ENCODE results near the gene AP3D1. TPM values are rescaled to one million over a fixed set of nuclear protein-coding genes. Genes with fewer than 3 reads are reported as not detected.

The AP3D1 gene
- total RNA-seq, 2 donors from 2014 or later, result 82.2 to 86.0 TPM

DNA sequence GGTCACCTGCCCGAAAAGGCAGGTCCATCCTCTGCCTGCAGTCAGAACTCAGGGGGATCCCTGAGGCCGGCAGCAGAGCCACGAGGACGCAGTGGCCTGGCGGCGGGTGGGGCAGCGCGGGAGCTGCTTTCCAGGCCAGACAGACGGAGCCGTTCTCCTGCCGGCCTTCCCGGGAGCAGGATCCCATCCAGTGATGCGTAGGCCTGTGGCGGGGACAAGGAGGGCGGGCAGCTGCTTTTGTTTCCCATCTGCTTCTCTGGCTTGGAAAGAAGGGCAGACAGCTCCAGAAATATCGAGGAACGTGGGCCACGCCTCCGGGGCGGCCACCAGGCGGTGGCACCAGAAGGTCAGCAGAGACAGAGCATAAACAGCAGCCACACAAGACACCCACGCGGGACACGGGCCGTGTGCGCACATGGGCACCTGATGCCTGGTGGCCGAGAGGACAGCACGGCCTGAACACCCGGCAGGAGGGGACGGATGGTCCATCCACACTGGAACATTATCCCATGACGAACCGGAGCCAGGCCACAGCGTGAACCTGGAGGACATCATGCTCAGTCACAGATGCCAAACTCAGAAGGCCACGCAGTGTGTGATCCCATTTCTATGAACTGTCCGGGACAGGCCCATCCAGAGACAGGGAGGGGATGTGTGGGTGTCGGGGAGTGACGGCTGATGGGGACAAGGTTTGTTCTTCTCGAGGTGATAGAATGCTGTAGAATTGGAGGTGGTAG, 86.4 kb downstream of the AP3D1 start:
- H3K4me3 Mint-ChIP-seq, result no peak overlapping the region
- H3K36me3 Mint-ChIP-seq (ENCODE audit: low read depth), result no peaks in the 10 kb centered on the region
- no peak overlapping the region for H3K27ac Mint-ChIP-seq
- DNase-seq (no peak), ATAC-seq (no peak)
- peaks cover 22% of the 10 kb centered on the region for H3K4me1 Mint-ChIP-seq
- H3K9me3 ChIP-seq (ENCODE audit: control insufficient read depth, low read length, poor library complexity, severe bottlenecking), result no peaks in the 10 kb centered on the region
- H3K27me3 Mint-ChIP-seq, result no peaks in the 10 kb centered on the region

DNA sequence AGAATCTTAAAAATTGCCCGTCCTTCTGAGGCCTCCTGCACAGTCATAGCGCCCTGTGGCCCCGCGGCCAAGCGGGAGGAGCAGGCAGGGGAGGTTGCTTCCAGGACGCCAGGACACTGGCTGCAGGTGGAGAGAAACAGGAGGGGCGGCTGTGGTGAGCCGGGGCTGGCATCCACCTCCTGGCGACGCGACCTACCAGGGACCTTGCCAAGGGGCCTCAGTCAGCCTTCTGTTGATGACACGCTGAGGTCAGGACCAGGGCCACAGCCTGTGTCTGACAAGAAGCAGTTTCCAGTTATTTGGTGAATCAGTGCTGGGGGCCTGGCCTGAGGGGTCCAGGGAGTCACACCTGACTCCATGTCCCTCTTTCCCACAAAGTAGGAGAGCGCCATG, 87.0 kb downstream of the AP3D1 start:
- H3K36me3 Mint-ChIP-seq (ENCODE audit: low read depth), result no peaks in the 10 kb centered on the region
- no peak for ATAC-seq
- H3K27ac Mint-ChIP-seq, result no peak overlapping the region
- DNase-seq, result no peak
- H3K9me3 ChIP-seq (ENCODE audit: control insufficient read depth, low read length, poor library complexity, severe bottlenecking), result no peaks in the 10 kb centered on the region
- no peak overlapping the region for H3K4me3 Mint-ChIP-seq
- no peaks in the 10 kb centered on the region for H3K27me3 Mint-ChIP-seq
- H3K4me1 Mint-ChIP-seq, result peaks cover 18% of the 10 kb centered on the region

DNA sequence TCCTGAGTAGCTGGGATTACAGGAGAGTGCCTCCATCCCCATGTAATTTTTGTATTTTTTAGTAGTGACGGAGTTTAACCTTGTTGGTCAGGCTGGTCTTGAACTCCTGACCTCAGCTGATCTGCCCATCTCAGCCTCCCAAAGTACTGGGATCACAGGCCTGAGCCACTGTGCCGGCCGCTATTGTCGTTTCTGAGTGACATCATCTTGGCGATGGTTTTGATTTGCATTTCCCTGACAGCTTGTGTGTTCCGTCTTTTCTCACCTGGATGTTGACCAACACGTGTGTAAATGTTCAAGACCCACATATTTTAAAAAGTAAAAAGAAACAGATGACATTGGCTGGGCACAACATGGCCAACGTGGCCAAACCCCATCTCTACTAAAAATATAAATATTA, 87.5 kb downstream of the AP3D1 start:
- no peaks in the 10 kb centered on the region for H3K36me3 Mint-ChIP-seq (ENCODE audit: low read depth)
- no peaks in the 10 kb centered on the region for H3K27me3 Mint-ChIP-seq
- peaks cover 20% of the 10 kb centered on the region for H3K4me1 Mint-ChIP-seq
- DNase-seq, result no peak
- no peak for ATAC-seq
- H3K27ac Mint-ChIP-seq, result no peak overlapping the region
- no peaks in the 10 kb centered on the region for H3K9me3 ChIP-seq (ENCODE audit: control insufficient read depth, low read length, poor library complexity, severe bottlenecking)
- H3K4me3 Mint-ChIP-seq, result no peak overlapping the region

DNA sequence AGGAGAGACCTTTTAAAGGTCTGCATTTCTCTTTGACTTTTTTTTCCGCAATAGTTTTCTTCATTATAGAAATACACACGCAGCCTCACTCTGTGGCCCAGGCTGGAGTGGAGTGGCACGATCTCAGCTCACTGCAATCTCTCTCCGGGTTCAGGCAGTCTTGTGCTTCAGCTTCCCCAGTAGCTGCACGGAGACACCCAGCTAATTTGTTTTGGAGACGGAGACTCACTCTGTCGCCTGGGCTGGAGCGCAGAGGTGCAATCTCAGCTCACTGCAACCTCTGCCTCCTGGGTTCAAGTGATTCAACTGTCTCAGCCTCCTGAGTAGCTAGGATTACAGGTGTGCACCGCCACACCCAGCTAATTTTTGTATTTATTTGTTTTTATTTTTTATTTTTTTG, 88.6 kb downstream of the AP3D1 start:
- Mint-ChIP-seq H3K27ac (peak overlapping the region; percentile 80), H3K4me3 (peak overlapping the region; percentile 91), H3K4me1 (peaks cover 24% of the 10 kb centered on the region)

DNA sequence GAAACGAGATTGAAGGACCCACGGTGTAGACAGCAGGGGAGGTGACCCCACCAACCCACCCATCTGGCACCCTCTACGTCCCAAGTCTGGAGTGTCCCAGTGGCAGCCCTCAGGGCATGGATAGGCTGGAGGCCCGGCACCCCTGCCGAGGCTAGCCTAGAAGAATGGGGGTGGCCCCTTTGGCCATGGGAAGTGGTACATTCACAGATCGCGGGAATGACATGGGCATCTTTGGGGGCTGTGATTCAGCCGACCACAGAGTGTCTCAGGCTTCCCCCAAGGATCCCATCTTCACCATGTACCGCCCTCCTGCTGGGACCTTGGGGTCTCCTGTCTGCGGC, 89.0 kb downstream of the AP3D1 start:
- peak overlapping the region; percentile 91 for H3K4me3 Mint-ChIP-seq
- DNase-seq (no peak), ATAC-seq (no peak)
- H3K27ac Mint-ChIP-seq, result peak overlapping the region; percentile 80
- no peaks in the 10 kb centered on the region for H3K36me3 Mint-ChIP-seq (ENCODE audit: low read depth)
- no peaks in the 10 kb centered on the region for H3K27me3 Mint-ChIP-seq
- no peaks in the 10 kb centered on the region for H3K9me3 ChIP-seq (ENCODE audit: control insufficient read depth, low read length, poor library complexity, severe bottlenecking)
- peaks cover 24% of the 10 kb centered on the region for H3K4me1 Mint-ChIP-seq

More for the DNA sequence above, 88.6 kb downstream of the AP3D1 start:
- no peaks in the 10 kb centered on the region for H3K27me3 Mint-ChIP-seq
- DNase-seq, result no peak
- ATAC-seq, result no peak
- no peaks in the 10 kb centered on the region for H3K36me3 Mint-ChIP-seq (ENCODE audit: low read depth)
- no peaks in the 10 kb centered on the region for H3K9me3 ChIP-seq (ENCODE audit: control insufficient read depth, low read length, poor library complexity, severe bottlenecking)

DNA sequence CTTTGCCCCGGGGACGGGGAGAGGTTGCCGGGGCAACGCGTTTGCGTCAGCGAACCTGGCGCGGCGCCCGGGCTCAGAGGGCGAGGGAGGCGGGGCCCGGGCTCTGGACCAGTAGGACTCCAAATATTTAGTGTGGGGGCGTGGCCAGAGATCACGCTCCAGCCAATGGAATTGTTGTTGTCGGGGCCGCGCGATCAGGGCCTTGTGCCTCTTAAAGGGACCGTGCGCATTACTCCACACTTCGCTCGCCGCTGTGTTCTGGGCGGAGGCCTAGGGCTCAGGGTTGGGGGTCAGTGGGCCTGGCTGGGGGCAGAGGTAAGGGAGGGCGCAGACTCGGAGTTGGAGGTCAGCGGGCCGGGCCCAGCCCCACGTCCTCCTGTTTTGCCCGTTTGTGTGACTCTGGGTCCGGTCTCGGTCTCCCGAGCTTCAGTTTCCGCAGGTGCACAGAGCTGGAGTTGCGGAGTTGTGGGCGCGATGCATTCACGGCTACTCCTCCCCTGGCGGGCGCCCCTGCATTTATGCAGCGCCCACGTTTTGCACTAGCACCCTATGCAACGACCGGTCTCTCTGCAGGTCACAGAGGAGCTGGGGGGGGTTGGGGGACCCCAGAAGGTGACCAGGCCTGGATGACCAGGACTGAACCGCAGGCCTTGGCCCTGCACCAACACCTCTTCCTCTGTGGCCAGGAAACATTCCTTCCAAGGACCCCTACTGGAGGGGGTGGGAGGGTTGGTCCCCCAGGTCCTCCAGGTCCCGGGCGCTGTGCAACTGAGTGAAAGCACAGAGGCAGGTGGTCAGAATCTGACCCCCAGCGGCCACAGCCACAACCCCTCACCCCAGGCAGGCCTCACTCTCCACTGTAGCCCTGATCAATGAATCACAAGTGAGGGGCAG, 89.6 kb downstream of the AP3D1 start:
- H3K4me1 Mint-ChIP-seq, result peaks cover 26% of the 10 kb centered on the region
- DNase-seq (peak; percentile 100), ATAC-seq (peak; percentile 92)
- H3K4me3 Mint-ChIP-seq, result peak overlapping the region; percentile 91
- no peaks in the 10 kb centered on the region for H3K27me3 Mint-ChIP-seq
- H3K9me3 ChIP-seq (ENCODE audit: control insufficient read depth, low read length, poor library complexity, severe bottlenecking), result no peaks in the 10 kb centered on the region
- peak overlapping the region; percentile 80 for H3K27ac Mint-ChIP-seq
- H3K36me3 Mint-ChIP-seq (ENCODE audit: low read depth), result no peaks in the 10 kb centered on the region

DNA sequence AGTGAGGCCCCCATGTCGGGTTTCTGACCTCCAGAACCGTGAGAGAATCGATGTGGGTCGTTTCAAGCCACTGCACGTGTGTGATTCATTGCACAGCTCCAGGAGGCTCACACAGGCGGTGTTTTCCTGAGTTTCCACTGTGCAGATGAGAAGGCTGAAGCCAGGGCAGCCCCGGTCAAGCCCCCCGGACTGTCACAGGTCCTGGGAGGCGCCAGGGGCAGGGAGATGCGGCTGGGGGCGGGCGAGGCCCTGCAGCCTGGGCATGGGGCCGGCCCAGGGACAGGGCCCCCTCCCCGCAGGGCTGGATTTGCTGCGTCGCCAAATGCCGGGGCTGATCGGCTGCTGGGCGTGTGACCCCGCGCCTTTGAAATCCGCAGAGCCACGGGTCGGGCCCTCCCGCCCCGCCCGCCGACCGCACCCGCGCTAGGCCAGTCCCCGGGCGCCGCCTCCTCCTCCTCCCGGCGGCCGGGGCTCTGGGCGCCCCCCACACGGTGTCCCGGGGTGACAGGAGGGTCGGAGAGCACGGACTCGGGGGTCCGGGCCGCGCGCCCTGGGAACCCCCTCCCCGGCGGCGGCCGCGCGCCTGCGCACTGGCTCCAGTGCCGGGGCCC, 90.4 kb downstream of the AP3D1 start:
- Mint-ChIP-seq H3K27ac (peak overlapping the region; percentile 99), H3K27me3 (no peaks in the 10 kb centered on the region), H3K4me1 (peaks cover 29% of the 10 kb centered on the region), H3K4me3 (peak overlapping the region; percentile 91), H3K36me3 (ENCODE audit: low read depth) (no peaks in the 10 kb centered on the region)
- no peaks in the 10 kb centered on the region for H3K9me3 ChIP-seq (ENCODE audit: control insufficient read depth, low read length, poor library complexity, severe bottlenecking)
- ATAC-seq, result peak; percentile 64
- no peak for DNase-seq

DNA sequence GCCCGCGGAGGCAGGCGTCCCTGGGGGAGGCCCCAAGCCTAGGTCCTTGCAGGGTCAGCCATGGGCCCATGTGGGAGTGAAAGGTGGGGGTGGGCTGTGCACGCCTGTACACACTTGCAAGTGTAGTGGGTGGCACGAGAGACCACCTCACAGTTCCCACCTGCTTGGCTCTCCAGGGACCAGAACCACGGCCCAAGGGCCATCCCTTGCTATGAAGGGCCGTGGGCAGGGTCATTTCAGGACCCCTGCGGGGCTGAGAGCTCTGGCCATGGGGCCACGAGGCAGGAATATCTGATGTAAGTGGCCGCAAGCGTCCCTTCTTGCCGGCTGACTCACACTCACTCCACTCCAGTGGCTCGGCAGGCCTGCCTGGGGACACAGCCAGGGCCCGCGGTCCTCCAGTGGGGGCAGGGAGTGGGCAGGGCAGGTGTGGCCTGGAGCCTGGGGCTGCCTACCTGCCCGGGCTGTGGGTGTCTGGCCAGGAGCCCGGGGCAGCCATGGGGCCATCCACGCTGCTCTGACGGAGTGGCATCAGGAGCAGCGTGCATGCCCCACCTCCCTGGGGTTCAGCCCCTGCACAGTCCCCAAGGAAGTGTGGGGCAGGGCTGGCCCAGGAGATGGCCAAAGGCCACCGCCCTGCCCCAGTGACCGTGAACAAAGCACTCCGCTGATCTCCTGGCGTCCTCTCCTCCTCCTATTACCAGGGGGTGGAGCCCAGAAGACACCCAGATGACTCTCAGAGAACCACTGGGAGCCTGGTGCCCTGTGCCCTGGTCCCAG, 91.8 kb downstream of the AP3D1 start:
- Mint-ChIP-seq H3K36me3 (ENCODE audit: low read depth) (no peaks in the 10 kb centered on the region), H3K4me1 (peaks cover 35% of the 10 kb centered on the region), H3K27me3 (no peaks in the 10 kb centered on the region), H3K27ac (peak overlapping the region; percentile 99), H3K4me3 (peak overlapping the region; percentile 91)
- ATAC-seq, result no peak
- DNase-seq, result no peak
- no peaks in the 10 kb centered on the region for H3K9me3 ChIP-seq (ENCODE audit: control insufficient read depth, low read length, poor library complexity, severe bottlenecking)

DNA sequence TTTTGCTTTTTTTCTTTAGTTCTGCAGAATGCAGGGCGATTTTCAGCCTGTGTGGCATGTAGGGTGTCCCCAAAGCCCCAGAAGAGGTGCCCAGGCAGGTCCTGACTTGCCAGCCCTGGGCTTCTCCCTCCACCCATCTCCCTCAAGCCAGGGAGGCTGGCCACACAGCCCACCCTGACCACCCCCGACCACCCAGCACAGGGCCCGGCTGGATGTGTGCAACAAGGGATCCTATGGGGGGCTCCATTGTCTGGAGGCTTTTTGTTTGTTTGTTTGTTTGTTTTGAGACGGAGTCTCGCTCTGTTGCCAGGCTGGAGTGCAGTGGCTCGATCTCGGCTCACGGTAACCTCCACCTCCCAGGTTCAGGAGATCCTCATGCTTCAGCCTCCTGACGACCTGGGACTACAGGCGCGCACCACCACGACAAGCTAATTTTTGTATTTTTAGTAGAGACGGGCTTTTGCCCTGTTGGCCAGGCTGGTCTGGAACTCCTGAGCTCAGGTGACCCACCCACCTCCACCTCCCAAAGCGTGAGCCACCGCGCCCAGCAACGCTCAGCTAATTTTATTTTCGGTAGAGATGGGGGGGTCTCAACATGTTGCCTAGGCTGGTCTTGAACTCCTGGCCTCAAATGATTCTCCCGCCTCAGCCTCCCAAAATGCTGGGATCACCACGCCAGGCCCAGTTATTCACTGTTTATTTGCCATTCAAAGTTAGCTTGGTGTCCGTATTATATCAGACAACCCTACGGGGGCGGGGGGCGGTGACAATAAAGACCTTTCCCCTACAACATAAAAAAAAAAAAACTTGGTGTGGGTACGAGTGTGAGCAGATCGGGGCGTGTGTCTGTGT, 92.6 kb downstream of the AP3D1 start:
- peaks cover 35% of the 10 kb centered on the region for H3K4me1 Mint-ChIP-seq

DNA sequence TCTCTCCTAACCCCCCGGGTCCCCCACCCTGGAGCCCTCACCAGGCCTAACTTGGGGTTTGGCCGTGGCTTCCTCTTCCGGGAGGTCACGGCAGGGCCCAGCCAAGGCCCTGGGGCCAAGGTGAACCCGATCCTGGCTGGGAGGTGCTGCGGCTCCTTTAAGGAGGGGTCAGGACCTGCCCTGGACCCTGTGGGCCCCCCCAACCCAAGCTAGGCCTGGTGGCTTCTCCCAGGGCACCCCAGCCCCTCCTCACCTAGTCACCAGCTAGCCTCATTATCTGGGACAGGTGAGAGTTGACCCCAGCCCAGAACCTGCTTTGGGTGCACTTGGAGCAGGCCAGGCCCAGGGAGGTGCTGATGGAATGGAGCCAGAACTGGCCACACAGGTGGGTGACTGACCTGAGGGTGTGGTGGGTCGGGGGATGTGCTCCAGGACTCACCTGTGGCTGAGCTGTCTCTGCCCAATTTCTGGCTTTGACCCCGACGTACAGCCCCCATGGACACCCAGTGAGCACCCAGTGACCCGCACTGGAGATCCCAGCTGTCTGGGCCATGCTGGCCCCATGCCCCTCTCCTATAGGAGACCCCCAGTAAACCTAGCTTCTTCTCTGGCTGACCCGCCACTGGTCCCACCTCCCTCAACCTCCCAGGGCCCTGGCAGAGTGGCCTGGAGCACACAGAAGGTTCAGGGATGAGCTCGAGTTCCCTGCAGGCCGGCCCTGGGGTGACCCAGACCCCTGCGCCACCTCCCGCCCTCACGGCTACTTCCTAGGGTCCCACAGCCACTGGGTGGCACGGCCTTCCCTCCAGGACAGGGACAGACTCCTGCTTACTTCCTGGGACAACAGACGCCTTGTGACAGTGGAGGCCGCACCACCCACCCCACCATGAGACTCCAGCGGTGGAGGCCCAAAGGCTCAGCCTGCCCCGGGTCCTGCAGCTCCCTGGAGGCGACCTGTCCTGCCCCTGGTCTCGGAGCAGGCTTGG, 93.6 kb downstream of the AP3D1 start:
- Mint-ChIP-seq H3K27me3 (no peaks in the 10 kb centered on the region), H3K4me3 (peak overlapping the region; percentile 66), H3K27ac (peak overlapping the region; percentile 79), H3K4me1 (peaks cover 37% of the 10 kb centered on the region), H3K36me3 (ENCODE audit: low read depth) (no peaks in the 10 kb centered on the region)
- DNase-seq (no peak), ATAC-seq (no peak)
- no peaks in the 10 kb centered on the region for H3K9me3 ChIP-seq (ENCODE audit: control insufficient read depth, low read length, poor library complexity, severe bottlenecking)

More for the DNA sequence above, 92.6 kb downstream of the AP3D1 start:
- Mint-ChIP-seq H3K27ac (peak overlapping the region; percentile 79), H3K4me3 (peak overlapping the region; percentile 66), H3K27me3 (no peaks in the 10 kb centered on the region), H3K36me3 (ENCODE audit: low read depth) (no peaks in the 10 kb centered on the region)
- H3K9me3 ChIP-seq (ENCODE audit: control insufficient read depth, low read length, poor library complexity, severe bottlenecking), result no peaks in the 10 kb centered on the region
- DNase-seq, result no peak
- no peak for ATAC-seq

DNA sequence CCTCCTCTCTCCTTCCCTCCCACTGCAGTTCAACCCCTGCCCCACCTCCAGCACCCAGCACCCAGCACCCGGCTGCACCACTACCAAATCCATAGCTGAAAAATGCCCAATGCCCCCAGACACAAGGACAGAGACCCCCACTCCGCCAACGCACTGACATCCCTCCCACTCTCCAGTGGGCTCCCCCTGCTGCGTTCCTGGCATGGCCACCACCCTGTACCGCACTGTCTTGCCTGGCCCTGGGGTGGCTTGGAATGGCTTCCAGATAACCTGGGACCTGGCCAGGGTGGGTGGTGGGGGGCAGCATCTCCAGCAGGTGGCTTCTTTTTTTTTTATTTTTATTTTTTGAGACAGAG, 94.6 kb downstream of the AP3D1 start:
- ATAC-seq, result no peak

More for the DNA sequence above, 94.6 kb downstream of the AP3D1 start:
- Mint-ChIP-seq H3K4me3 (peak overlapping the region; percentile 73), H3K4me1 (peaks cover 35% of the 10 kb centered on the region), H3K27me3 (no peaks in the 10 kb centered on the region), H3K27ac (peak overlapping the region; percentile 79), H3K36me3 (ENCODE audit: low read depth) (no peaks in the 10 kb centered on the region)
- DNase-seq, result no peak
- H3K9me3 ChIP-seq (ENCODE audit: control insufficient read depth, low read length, poor library complexity, severe bottlenecking), result no peaks in the 10 kb centered on the region

Data from T-helper 17 cell (primary cell).